NCI-H345 (cell line): ENCODE measurements around the gene P4HA1.

Source experiments
- DNase-seq: peaks from one replicate; lab custom pipeline; 2025; lab: John Stamatoyannopoulos, UW

P4HA1 gene

GRCh38 chr10:72980348-72980747 is 116.3 kb downstream of the P4HA1 start:
- DNase-seq = no peak

GRCh38 chr10:72979709-72980108 is 117.0 kb downstream of the P4HA1 start:
- DNase-seq = no peak

- DNase-seq = no peak
Measured at GRCh38 chr10:72976886-72977285, 119.8 kb downstream of the P4HA1 start.
